HG02840 (cell line): ENCODE measurements around the gene LAMB2.

Experiments used
- ATAC-seq: cut with Tn5 transposase; IDR thresholded peaks from one replicate; pipeline ENCODE4 v1.9.1; 2021; ENCODE audit warnings: mild to moderate bottlenecking, moderate library complexity, moderate number of reproducible peaks; ENCODE audit not compliant: unreplicated experiment, low FRiP score

Gene LAMB2

DNA sequence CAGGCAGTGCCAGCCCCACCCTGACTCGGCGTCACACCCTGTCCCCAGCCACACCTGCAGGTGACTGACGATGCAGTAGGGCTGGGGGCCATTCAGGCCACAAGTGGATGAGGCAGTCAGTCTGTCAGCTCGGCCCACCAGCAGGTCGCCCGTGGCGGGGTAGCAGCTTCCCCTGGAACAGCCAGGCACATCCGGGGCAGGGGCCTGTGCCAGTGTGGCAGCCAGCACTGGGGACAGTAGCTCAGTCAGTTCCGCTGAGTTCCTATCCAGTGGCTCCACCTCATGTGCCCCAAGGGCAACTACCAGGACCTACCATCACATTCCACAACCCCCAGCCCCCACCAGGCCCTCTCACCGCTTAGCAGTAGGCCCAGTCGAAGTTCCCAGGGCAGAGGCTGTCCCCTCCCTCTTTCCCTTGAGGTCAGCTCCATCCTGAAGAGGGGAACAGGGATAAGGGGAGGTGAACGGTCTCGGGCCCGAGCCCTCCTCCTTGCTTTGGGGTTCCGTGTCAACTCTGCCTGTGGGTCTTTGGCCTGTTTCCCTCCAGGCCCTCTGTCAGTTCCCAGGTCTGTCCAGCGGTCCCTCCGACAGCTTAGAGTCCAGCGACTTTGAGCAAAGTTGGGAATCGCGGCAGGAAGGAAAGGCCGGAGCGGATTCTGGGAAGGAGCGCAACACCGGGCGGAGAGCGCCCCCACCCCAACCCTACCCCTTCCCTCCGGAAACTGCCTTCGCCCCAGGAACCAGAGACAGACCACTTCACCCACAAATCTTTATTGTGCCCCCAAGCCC is at the start of gene LAMB2:
TSS of gene LAMB2 (minus strand) at position 614 of the 789 bp plus-strand sequence. CDS start at position 431, 183 bp downstream.
- no peak for ATAC-seq

DNA sequence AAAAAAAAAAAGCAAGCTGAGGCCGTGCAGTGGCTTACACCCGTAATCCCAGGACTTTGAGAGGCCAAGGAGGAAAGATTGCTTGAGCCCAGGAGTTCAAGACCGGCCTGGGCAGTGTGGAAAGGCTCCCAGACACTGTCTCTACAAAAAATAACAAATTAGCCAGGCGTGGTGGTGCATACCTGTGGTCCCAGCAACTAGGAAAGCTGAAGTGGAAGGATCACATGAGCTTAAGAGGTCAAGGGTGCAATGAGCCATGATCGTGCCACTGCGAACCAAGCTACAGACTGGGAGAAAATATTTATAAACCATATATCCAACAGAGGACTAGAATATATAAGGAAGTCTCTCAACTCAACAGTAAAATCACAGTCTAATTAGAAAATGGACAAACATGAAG is 48.5 kb upstream of the LAMB2 start:
- ATAC-seq = no peak

GRCh38 chr3:49180116-49180515 is 47.3 kb upstream of the LAMB2 start:
- no peak for ATAC-seq

- no peak for ATAC-seq
These were observed 44.2 kb upstream of the LAMB2 start for GRCh38 chr3:49177073-49177472.

DNA sequence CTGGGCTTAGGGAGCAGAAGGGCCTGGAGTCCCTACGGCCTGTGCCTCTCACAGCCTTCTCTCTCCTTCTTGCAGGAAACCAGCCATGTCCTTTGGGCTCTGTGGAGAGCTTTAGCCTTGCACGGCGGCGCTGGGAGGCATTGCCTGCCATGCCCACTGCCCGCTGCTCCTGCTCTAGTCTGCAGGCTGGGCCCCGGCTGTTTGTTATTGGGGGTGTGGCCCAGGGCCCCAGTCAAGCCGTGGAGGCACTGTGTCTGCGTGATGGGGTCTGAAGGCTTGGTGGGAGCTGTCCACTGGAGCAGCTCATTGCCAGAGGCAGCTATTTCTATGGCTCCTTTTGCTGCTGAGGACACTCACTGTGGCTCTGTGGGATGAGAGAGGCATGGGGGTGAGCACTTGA is 42.7 kb upstream of the LAMB2 start:
- ATAC-seq = no peak

DNA sequence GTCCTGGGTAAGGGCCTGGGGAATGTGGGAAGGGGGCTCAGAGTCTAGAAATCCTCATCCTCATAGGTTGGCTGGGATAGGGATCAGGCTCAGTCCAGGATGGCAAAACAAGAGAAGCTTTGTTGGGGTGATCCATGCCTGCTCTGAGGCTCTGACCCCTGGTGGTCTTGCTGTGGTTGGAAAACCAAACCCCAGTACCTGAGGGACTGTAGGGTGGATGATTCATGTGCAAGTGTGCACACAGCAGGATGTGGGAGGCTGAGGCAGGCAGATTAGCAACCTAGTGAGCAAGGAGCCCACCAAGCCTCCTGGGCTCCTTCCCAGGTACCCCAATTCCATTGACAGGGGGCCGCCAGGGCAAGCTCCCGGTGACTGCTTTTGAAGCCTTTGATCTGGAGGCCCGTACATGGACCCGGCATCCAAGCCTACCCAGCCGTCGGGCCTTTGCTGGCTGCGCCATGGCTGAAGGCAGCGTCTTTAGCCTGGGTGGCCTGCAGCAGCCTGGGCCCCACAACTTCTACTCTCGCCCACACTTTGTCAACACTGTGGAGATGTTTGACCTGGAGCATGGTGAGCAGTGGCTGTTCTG is 41.6 kb upstream of the LAMB2 start:
- no peak for ATAC-seq

DNA sequence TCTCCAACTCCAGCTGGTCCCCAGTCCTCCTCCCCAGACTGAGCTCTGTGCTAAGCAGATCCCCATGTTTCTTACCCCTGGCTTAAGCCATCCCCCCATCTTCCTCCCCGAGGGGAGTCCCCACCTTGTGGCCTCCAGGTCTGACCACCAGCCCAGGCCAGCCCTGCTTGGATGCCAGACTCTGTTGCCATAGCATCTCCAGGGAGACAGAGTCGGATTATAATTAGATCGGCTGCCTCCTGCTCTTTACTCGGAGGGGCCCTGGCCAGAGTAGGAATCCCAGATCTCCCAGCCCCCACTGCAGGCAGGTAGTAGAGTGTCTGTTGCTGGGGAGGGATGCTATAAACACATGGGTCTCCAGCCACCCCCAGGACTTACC is 40.9 kb upstream of the LAMB2 start:
- no peak for ATAC-seq

DNA sequence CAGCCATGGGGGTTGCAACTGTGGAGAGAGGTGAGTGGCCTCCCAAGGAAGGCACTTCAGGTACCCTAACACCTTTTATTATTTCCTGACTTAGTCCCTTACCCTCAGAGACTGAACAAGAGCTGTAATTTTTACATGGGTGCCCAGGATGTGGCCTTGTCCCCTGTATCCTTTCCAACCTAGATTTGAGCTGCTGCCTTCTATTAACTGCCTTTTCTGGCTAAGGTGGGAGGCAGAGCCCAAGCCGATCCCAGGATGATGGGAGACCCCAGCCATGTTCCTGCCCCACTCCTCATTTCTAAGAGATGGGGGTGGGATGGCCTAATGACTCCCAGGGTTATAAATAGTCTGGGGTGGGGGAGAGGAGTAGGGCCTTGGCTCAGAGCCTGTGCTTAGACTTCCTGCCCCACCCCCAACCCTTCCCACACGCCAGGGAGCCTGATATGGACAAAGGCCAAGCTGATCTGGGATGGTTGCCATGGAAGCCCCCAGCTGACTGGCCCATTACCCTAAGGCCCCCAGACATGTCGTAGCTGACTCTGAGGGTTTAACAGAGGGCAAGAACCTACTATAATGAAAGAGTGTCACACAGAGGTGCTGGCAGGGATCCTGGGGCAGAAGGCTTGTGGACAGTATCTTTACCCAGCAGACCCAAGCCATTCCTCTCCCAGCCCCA is 40.4 kb upstream of the LAMB2 start:
- ATAC-seq = no peak

- ATAC-seq = no peak
These were observed 39.7 kb upstream of the LAMB2 start for GRCh38 chr3:49172551-49173041.

GRCh38 chr3:49171775-49172500 is 39.1 kb upstream of the LAMB2 start:
- no peak for ATAC-seq

DNA sequence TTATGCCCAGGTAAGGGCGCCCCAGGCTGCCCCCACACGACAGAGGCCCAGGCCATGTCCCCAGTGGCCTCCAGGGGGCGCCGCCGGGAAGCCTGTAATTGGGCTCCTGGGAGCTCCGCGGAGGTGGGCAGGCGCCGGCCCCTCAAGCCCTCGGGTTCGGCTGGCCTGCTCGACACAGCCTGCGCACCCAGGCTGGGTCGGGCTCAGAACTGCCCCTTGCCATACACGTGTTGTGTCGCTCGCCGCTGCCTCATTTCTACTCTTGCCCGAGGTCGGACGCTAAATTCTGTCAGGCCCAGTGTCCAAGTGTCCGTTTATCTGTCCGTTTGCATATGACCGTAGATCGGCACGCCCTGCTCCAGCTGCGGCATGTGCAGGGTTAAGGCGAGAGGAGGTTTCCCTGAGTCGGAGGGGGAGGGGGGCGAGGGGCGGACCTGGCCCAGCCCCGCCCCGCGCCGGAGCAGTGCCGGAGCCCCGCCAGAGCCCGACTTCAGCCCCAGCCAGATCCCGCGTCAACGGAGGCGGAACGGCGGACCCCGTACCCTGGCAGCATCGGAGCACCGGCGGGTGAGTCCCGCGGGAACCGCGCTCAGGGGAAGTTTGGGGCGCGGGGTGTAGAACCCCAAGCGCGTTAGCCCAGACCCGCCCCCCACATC is 38.4 kb upstream of the LAMB2 start, which contains the start of gene KLHDC8B:
TSS of gene KLHDC8B (plus strand) at position 480 of the 656 bp plus-strand sequence. CDS start 1,172 bp downstream, outside the sequence.
- ATAC-seq = no peak

DNA sequence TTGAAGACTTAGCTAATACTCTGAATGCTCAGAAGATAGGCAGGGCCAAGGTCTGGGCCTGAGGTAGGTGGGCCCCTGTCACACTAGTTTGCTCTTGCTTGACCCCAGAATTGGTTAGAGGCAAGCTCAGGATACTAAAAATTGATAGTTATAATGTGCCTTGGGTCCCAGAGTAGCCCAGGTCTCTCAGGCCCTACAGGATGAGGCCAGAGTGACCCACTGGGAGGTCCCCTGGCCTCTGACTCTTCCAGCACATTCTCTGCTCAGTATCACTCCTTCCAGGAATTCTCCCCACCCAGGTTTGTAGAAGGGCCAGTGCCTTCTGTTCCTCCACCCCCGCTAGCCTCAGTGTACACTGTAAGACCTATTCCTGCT is 37.9 kb upstream of the LAMB2 start:
- ATAC-seq = no peak

DNA sequence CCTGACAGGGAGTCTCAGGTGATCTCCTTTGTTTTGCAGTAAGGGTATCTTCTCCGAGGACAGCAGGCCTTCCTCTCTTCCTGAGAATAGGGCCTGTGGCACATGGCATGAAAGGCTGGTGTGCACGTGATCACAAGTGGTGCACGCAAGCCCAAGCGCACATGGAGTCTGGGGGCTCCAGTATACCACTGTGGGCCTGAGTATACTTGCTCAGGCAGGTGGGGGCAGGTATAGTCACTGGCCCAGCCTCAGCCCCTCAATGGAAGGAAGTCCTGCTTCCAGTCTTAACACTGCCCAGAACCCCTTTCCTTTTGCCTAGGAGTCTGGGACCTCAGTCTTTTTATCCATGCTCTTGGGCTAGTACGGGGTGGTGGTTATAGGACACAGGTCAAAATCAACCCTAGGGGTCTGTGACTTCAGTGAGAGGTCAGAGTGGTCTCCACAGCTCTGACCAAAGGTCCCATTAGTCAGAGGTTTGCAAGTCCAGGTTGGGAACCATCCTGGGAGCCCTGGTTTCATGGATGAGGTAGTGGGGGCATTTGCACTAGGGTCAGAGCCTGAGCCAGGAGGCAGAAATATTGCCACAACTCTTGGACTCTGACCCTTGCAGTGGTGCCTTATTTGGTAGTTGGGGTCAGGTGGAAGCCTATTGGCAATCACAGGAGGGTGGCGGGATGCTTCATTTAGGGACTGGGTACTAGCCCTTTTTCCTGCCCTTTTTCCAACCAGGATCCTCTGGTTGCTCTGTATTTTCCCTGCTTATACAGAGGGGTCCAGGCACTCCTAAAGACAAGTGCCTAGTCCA is 34.1 kb upstream of the LAMB2 start:
- ATAC-seq = no peak

DNA sequence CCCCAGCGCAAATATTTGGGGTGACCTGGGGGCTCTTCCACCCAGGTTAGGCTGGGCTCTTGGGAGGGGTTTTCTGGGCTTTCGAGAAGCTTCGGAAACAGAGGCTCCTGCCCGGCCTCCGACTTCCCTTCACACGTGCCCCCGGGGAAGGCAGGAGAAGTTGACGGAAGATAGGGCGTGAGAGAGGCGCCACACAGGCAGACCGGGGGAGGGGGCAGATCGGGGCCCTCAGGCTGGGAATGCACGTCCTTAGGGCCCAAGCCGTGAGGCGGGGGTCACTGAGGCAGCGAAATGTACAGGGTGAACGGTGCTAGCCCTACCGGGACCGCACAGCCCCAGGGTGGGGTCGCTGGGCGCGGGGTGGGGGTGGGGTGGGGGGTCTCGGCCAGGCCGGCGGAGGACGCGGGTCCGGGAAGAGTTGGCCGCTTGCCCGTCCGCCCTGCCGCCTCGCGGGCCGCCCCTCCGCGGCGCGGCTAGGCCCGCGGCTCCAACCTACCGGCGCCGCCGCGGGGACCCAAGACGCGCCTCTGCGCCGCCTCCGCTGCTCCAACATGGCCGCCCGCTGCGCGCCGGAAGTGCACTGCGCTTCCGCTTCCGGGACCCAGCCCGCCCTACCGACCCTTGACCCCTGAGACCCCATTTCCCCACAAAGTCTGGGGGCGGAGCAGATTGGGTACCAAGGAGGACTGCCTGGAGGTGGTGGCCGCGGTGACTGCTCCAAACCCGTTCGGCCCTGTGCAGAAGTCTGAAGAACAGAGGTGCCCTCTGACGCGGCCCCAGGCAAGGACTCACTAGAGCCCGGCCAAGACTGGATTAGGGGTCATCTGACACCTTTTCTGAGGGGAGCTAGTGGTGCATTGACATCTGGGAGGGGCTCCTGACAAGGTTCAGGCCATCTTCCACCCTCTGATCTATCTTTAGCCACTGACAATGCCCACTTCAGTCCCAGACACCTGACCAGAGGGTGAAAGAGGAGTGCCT is 33.2 kb upstream of the LAMB2 start, which contains the start of gene CCDC71:
TSS of gene CCDC71 (minus strand) at position 561 of the 981 bp plus-strand sequence. CDS start 2,123 bp downstream, outside the sequence.
- ATAC-seq = no peak

DNA sequence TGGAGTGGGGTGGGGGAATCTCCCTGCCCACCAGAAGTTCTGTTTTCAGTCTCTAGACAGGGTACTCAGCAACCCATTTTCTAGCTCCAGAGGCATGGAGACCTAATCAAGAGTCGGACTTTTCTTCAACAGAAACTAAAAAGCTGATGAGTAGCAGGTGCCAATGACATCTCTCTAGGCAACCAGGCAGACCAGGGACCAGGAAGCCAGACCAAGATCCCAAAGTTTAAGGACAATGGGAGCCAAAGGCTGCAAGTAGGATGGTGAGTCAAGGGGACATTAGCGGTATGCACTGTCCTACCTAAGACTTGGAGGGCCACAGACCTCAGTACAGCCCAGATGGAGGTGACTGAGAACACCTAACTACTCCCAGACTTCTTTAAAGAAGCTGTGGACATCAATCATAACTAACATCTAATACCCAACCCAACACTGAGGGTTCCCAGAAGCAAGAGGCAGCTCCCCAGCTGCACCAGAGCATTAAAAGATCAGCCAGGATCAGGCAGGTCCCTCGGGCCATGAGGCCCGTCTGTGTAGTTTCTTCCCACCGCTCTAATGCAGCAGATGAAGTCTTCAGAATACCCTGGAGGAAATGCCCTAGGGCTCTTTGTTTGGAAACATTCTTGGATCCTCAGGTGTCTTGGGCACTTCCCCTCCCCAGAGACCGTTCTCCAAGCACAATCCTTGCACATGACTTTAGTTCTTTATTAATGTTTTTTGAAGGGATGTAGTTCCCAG is 32.3 kb upstream of the LAMB2 start:
- no peak for ATAC-seq

DNA sequence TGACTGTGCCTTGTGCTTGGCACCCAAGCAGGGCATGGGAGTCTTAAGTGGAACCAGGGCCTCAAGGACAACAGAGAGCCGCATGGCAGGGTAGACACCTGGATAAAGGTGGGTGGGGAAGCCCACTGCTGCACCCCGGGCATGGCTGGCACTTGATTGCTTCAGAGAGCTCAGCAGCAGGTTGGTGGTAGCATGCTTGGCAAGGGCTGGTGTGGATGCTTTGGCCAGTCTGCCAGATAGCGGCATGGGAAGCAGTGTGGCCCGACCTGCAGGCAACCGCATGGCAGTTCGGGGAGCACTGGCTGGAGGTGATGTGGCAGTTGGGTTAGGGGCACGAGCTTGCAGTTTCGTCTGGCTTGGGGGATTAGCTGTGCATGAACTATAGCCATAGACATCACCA is 30.8 kb upstream of the LAMB2 start:
- no peak for ATAC-seq

DNA sequence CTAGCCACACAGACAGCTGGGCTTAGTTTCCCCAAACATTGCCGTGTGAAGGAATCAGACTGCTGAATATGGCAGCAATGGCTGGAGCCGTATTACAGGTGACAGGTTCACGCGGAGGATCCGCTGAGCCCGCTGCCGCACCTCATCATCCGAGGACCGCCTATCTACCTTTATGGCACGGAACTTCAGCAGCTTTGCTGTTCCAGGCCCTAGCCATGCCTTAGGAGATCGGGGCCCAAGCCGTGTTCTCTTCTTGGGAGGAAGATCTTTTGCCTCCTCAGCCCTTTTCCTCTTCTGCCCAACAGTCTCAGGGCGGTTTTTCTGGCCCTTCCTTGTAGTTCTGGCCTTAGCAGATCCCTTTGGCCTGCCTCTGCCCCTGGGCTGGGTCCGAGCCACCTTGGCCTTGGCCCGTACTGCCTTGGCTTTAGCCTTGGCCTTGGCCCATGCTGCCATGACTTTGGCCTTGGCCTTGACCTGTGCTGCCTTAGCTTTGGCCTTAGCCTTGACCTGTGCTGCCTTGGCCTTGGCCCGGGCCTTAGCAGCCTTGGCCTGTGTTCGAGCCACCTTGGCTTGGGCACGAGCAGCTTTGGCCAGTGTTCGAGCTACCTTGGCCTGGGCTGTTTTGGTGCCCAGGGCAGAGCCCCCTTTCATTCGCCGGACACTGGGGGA is 30.0 kb upstream of the LAMB2 start:
- ATAC-seq = no peak
